ENCODE results near the gene UEVLD.

DNA sequence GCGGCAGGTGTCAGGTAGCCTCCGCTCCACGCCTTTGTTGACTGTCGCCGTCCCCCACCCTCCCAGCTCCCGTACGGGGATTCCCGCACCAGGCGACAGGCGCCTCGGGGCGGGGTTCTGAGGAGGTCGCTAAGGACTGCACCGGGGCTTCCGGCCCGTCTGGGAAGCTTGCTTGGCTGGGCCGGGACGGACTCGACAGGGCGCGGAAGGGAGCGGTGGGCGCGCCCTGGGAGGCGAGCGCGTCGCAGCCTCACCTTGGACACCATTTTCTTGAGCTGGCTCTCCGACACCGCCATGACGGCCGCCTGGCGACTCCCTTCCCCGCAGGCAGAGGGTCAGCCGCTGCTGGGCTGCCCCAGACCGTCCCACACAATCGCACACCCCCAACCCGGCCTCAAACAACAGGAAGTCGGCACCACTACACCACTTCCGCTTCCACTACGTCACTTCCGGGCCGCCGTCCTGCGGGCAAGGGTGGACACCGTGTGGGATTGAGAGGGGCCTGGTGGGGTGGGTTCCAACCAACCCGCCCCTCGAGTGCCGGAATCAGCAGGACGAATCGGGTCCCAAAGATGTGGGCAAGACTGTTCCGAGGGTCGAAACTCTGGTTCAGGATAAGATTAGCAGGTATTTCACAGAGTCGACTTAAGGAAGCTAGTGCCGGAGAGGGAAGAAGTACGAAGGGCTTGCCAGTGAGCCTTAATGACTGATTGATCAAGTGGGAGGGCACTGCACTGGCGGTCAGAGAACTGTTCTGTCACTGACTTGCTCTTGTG lies 61.8 kb downstream of the UEVLD start, which contains the start of gene TSG101:
- TF ChIP-seq, protein P1, sequence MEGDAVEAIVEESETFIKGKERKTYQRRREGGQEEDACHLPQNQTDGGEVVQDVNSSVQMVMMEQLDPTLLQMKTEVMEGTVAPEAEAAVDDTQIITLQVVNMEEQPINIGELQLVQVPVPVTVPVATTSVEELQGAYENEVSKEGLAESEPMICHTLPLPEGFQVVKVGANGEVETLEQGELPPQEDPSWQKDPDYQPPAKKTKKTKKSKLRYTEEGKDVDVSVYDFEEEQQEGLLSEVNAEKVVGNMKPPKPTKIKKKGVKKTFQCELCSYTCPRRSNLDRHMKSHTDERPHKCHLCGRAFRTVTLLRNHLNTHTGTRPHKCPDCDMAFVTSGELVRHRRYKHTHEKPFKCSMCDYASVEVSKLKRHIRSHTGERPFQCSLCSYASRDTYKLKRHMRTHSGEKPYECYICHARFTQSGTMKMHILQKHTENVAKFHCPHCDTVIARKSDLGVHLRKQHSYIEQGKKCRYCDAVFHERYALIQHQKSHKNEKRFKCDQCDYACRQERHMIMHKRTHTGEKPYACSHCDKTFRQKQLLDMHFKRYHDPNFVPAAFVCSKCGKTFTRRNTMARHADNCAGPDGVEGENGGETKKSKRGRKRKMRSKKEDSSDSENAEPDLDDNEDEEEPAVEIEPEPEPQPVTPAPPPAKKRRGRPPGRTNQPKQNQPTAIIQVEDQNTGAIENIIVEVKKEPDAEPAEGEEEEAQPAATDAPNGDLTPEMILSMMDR (IDR thresholded peaks at IDR 0.05; ENCODE audit: low read length), result no peak
- TF ChIP-seq EZH2 (optimal IDR thresholded peaks at IDR 0.05; ENCODE audit: low read depth, low read length), result no peak
- TF ChIP-seq EZH2phosphoT487 (IDR thresholded peaks at IDR 0.05; ENCODE audit: low read length), result no peak
